Ishikawa (cell line): ENCODE results near the gene MAP4K3.

Experiments
- CEBPB ChIP-seq: IDR thresholded peaks from 2 replicates; pipeline ENCODE4 v1.6.1; 2012
- CREB1 ChIP-seq: IDR thresholded peaks from 2 replicates; pipeline ENCODE4 v1.6.1; 2012; ENCODE audit warnings: low read depth
- EGR1 ChIP-seq: IDR thresholded peaks from 2 replicates; pipeline ENCODE4 v1.6.1; 2012
- EP300 ChIP-seq: IDR thresholded peaks from 2 replicates; pipeline ENCODE4 v1.6.1; 2012; ENCODE audit warnings: borderline replicate concordance
- FOXM1 ChIP-seq: IDR thresholded peaks from 2 replicates; pipeline ENCODE4 v1.6.1; 2012; ENCODE audit warnings: low read depth, borderline replicate concordance
- NFIC ChIP-seq: IDR thresholded peaks from 2 replicates; pipeline ENCODE4 v1.6.1; 2012
- RAD21 ChIP-seq: IDR thresholded peaks from 2 replicates; pipeline ENCODE4 v1.6.1; 2012; ENCODE audit warnings: low read depth
- TAF1 ChIP-seq: IDR thresholded peaks from 2 replicates; pipeline ENCODE4 v1.6.1; 2012; ENCODE audit warnings: low read depth, mild to moderate bottlenecking
- TCF12 ChIP-seq: IDR thresholded peaks from 2 replicates; pipeline ENCODE4 v1.6.1; 2012; ENCODE audit warnings: low read depth
- TEAD4 ChIP-seq: IDR thresholded peaks from 2 replicates; pipeline ENCODE4 v1.6.1; 2012
- USF1 ChIP-seq: IDR thresholded peaks from 2 replicates; pipeline ENCODE4 v1.6.1; 2012
- YY1 ChIP-seq: IDR thresholded peaks from 2 replicates; pipeline ENCODE4 v1.6.1; 2012; ENCODE audit warnings: low read depth
- ZBTB7A ChIP-seq: IDR thresholded peaks from 2 replicates; pipeline ENCODE4 v1.6.1; 2012; ENCODE audit warnings: low read depth
- TF ChIP-seq, protein P1 (sequence below): IDR thresholded peaks from 2 replicates; pipeline ENCODE4 v1.6.1; 2012
- TF ChIP-seq, protein P2 (sequence below): IDR thresholded peaks from 2 replicates; pipeline ENCODE4 v1.6.1; 2012; ENCODE audit warnings: low read depth, mild to moderate bottlenecking

The MAP4K3 gene

GRCh38 chr2:39443009-39443408 lies 5.9 kb upstream of the MAP4K3 start:
- TF ChIP-seq, protein P1, sequence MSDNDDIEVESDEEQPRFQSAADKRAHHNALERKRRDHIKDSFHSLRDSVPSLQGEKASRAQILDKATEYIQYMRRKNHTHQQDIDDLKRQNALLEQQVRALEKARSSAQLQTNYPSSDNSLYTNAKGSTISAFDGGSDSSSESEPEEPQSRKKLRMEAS = no peak
- TF ChIP-seq EGR1 = no peak
- TF ChIP-seq TAF1 = no peak
- TF ChIP-seq YY1 = no peak
- no peak for TF ChIP-seq EP300
- no peak for TF ChIP-seq FOXM1
- no peak for TF ChIP-seq ZBTB7A
- TF ChIP-seq RAD21 = no peak
- no peak for TF ChIP-seq CREB1

DNA sequence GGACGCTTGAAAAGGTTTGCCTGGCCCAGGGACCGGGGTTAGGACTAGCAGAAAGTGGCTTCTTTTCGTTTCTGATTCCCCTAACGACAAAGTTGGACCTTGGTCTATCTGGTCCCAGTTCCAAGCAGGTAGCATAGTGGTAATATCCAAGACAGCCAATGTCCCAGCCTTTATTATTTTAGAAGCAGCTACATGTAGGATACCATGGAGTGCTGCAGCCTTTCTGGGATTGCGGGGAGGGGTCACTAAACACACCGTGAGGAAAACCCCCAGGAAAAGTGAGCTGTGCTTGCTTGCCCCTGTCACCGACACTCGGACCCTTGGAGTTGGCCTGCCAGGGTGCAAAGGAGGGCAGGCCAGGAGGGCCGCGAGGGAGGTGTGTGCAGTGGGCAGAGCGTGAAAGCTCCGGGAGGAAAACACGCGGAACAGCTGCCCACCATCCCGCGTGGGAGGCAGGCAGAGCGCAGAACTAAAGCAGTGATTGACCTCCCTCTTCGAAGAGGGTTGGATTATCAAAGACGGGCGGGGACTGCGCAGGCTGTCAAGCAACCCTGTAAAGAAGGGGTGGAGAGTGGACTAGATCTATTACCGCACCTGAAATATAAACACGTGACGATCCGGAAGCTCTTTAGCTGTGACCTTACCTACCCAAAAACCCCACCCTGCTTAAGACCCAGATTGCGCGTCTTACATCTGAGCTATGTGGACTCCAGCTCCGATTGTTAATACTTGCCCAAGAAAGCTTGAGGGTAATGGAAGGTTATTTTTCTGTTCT lies 624 bp upstream of the MAP4K3 start:
- TF ChIP-seq, protein P2, sequence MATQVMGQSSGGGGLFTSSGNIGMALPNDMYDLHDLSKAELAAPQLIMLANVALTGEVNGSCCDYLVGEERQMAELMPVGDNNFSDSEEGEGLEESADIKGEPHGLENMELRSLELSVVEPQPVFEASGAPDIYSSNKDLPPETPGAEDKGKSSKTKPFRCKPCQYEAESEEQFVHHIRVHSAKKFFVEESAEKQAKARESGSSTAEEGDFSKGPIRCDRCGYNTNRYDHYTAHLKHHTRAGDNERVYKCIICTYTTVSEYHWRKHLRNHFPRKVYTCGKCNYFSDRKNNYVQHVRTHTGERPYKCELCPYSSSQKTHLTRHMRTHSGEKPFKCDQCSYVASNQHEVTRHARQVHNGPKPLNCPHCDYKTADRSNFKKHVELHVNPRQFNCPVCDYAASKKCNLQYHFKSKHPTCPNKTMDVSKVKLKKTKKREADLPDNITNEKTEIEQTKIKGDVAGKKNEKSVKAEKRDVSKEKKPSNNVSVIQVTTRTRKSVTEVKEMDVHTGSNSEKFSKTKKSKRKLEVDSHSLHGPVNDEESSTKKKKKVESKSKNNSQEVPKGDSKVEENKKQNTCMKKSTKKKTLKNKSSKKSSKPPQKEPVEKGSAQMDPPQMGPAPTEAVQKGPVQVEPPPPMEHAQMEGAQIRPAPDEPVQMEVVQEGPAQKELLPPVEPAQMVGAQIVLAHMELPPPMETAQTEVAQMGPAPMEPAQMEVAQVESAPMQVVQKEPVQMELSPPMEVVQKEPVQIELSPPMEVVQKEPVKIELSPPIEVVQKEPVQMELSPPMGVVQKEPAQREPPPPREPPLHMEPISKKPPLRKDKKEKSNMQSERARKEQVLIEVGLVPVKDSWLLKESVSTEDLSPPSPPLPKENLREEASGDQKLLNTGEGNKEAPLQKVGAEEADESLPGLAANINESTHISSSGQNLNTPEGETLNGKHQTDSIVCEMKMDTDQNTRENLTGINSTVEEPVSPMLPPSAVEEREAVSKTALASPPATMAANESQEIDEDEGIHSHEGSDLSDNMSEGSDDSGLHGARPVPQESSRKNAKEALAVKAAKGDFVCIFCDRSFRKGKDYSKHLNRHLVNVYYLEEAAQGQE = no peak
- no peak for TF ChIP-seq RAD21
- TF ChIP-seq USF1 = peak; percentile 83
- no peak for TF ChIP-seq TEAD4
- TF ChIP-seq FOXM1 = no peak
- TF ChIP-seq NFIC = no peak
- TF ChIP-seq YY1 = no peak
- no peak for TF ChIP-seq CEBPB
- TF ChIP-seq CREB1 = 0 out of 2 replicates have a peak, but pooled peaks have one; percentile 12
- 0 out of 2 replicates have a peak, but pooled peaks have one; percentile 20 for TF ChIP-seq ZBTB7A
- peak; percentile 48; the same call in 1 of the 2 replicates for TF ChIP-seq EGR1
- TF ChIP-seq TAF1 = 0 out of 2 replicates have a peak, but pooled peaks have one; percentile 27
- no peak for TF ChIP-seq TCF12
- TF ChIP-seq, protein P1 = peak; percentile 63; the same call in 1 of the 2 replicates
- TF ChIP-seq EP300 = no peak

GRCh38 chr2:39435741-39436591 lies 1.1 kb downstream of the MAP4K3 start:
- no peak for TF ChIP-seq TEAD4
- TF ChIP-seq, protein P2 = no peak
- no peak; the same call in 1 of the 2 replicates for TF ChIP-seq ZBTB7A
- TF ChIP-seq, protein P1 = no peak
- no peak for TF ChIP-seq CEBPB
- no peak for TF ChIP-seq USF1
- no peak for TF ChIP-seq EP300
- TF ChIP-seq YY1 = no peak
- TF ChIP-seq TCF12 = no peak
- no peak for TF ChIP-seq FOXM1
- no peak for TF ChIP-seq NFIC
- TF ChIP-seq CREB1 = no peak
- TF ChIP-seq TAF1 = no peak
- TF ChIP-seq EGR1 = no peak

DNA sequence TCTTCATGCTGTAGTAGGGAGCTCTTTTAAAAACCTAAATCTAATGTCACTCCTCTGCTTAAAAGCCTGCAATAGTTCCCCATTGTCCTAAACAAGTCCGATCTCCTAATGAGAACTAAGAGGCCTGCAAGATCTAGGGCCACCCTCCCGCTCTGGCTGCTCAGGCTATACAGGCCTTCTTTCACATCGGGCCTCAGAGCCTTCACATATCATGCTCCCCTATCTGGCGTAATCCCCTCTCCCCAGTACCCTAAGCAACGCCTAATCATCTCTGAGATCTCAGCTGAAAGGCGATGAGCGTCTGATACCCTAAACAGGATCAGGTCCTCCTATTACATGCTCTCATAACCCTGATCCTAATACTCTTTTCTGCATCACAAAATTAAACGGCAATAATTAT lies 1.9 kb downstream of the MAP4K3 start:
- no peak for TF ChIP-seq RAD21
- TF ChIP-seq YY1 = no peak
- no peak for TF ChIP-seq FOXM1
- TF ChIP-seq, protein P1 = no peak
